ENCODE measurements around the gene NUBPL.
"Not testable (repeated sequence)": the region's sequence is repeated elsewhere in the genome, so short reads cannot be mapped to it uniquely, and the experiment has no call there.

Gene NUBPL

DNA sequence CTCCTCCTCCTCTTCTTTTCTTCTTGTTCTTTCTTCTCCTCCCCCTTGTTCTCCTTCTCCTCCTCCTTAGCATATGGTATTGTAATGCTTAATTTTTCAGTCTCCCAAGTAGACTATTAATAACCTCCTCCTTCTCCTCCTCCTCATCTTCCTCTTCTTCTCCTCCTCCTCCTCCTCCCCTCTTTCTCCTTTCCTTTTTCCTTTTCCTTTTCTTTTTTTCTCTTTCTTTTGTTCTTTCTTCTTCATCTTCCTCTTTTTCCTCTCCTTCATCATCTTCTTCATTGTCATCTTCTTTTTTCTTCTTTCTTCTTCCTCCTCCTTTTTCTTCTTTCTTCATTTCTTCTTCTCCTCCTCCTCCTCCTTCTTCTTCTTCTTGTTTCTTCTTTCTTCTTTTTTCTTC lies 264.3 kb downstream of the NUBPL start:
- DNase-seq, result no peak

DNA sequence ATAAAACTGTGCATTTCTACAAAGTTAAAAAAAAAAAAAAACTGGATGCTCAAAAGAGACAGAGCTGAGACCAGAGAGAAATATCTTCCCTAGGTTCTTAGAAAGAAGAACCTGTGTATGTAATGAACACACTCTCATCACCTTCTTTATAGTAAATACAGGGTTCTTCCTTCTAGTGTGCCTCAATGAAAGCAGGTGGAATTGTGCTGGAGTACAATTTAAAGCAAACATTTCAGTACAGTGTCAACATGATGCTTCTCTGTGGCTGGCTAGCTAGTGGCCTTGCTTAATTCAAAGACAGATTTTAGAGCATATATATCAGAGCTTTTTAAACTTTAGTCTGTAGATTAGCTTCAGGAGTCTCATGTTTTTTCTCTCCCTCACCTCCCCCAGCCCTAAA lies 266.1 kb downstream of the NUBPL start:
- DNase-seq, result no peak

DNA sequence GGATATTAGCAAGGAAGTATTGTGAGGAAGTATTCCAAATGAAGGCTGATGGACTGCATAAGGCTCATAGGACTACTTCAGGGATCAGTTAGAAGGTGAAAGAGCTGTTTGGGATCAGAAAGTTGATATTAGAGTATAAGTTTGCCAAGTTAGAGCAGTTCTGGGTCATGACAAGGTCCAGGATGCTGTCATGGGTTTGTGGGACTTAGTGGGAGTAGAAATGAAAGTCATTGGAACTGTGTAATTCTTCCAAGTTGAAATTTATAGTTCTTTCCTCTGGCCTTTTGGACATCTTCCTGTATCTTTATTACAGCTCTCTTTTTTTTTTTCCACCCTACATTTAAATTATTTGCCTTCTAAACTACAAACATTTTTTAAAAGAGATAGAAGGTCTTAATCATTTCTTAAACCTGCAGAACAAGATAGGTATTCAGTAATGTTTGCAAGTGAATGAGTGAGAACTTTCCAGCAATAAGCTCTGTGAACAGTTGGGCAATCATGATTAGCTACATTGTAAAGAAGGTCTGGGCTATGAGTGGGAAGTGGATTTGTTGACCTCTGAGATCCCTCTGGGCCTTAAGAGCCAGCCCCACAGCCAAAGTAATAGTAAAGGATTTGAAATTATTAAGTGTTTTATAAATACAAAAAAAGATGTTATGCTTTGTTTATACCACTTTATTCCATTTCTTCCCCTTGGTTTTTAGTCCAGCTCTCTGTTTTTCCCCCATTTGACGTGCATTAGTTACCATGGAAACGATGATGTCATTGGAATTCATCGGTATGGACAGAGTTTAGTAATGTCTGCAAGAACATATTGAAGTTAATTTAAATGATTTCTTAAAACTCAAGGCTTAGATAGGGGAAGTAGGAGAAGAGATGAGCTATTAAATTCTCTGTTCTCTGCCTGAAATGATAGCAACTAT lies 268.0 kb downstream of the NUBPL start:
- no peak for DNase-seq

DNA sequence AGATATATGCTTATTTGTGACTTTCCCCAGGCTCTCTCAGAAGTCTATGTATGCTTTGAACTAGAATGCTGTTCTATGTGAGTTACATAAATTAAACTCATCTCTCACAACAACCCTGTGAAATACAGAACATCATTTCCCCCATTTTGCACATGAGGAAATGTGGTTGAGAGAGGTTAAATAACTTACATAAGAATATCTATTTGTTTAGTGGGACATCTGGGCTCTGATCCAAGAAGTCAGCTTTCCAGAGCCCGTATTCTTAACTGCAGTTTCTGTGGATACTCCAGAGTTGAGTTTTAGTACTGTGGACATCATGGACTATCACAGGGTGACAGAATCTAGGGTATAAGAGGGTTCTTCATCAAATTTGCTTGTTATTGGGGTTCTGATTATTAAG lies 273.4 kb downstream of the NUBPL start:
- DNase-seq, result no peak

DNA sequence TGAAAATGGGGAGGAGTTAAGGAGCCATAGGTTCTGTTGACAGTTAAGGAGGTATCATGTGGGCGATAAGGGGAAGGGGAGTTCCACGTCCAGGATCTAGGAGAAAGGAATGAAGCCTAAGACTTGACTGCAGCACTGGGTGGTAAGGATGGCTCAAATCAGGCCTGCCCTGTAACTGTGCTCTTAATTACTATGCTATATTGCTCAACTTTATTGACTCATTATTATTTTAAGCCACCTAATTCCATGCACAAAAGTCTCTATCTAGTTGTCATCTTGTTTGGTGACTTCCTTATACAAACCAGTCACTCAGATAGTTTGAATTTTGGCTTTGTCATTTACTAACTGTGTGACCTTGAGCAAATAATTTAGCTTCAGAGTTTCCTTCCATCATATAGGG lies 273.8 kb downstream of the NUBPL start:
- no peak for DNase-seq

DNA sequence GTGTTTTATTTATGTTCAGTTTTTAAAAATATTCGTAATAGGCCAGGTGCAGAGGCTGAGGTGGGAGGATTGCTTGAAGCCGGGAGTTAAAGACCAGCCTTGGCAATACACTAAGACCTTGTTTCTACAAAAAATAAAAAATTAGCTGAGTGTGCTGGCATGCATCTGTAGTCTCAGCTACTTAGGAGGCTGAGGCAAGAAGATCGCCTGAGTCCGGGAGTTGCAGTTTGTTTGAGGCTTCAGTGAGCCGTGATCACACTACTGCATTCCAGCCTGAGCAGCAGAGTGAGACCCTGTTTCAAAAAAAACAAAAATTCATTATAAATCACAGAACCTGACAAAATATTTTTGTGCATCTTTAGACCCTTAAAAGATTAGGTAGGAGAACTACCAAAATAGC lies 275.8 kb downstream of the NUBPL start:
- no peak for DNase-seq

DNA sequence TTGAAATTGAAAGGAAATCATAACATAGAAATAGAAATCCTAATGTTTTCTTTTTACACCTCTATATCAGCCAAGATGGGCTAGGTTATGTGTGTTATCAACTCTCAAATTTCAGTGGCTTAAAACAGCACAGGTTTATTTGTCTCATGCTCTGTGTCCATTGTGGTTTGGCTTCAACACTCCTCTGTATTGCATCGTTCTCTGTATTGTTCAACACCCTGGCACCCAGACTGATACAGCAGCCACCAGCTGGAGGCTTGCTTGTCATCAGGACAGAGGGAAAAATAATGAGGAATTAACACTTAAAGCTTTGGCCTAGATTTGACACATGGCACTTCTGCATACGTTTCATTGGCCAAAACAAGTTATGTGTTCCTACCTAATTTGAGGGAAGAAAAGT lies 281.7 kb downstream of the NUBPL start:
- no peak for DNase-seq

DNA sequence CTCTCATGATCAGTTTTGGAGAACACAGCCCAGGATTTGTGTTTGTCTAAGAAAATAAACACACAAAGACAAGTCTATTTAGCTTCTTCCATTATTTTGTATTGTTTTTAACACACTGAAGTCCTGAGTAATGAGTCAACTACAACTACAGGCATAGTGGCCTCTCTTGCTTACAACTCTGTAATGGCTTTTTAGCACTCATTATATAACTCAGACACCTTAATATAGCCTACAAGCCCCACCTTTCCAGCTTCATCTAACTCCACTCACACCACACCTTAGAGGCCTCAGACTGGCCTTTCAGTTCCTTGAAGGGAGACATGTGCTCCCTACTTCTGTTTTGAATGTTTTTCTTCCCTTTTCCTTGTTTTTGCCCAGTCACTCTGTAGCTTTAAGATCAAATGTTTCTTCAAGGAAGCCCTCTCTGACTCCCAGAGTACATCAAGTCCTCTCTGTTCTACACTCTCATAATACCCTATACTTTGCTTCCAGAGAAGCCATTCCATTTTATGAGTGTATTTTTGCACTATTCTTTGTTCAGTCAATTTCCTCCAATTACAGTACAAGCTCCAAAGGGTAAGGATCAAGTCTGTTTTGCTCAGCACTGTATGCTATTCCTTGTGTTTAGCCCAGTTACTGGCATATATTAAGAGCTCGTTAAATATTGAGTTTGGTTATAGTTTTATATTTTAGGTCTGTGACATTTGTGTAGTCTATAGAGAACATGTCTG lies 282.3 kb downstream of the NUBPL start:
- no peak for DNase-seq

DNA sequence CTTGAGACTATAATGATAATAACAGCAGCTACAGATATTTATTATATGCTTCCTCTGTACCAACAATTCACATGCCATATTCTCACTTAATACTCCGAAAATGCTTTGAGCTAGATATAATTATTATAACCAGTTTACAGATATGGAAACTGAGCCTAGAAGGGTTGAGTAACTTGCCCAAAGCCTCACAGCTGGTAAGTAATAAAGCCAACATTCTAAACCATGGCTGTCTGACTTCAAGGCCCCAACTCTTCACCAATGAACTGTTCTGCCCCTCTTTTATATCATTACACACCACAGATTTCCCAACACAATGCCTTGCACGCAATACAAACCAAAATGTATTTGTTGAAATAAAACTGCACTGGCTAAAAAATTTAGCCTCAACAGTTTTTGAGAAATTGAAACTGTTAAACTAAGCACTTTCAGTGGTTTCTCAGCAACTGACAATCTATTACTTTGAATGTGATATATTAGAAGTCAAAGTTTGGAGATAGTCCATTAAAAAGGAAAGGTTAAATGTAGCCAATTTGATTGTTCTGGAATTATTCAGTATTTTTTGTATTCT lies 293.4 kb downstream of the NUBPL start:
- no peak for DNase-seq

DNA sequence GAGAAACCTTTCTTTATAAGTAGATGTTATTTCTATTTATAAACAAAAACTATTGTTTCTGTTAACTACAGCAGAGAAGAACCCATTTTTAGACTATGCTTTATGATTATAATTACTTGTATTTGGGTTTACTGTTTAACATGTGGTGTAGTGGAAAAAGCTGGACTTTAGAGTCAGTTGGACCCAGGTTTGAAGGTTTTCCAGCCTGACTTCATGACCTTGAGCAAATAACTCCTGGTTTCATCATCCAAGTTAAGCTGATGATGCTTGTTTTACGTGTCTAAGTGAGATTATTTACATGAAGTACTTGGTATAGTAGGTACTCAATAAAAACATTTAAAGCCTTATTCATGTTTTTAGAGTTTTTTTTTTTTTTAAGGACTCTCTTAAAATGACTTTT lies 294.1 kb downstream of the NUBPL start:
- no peak for DNase-seq

DNA sequence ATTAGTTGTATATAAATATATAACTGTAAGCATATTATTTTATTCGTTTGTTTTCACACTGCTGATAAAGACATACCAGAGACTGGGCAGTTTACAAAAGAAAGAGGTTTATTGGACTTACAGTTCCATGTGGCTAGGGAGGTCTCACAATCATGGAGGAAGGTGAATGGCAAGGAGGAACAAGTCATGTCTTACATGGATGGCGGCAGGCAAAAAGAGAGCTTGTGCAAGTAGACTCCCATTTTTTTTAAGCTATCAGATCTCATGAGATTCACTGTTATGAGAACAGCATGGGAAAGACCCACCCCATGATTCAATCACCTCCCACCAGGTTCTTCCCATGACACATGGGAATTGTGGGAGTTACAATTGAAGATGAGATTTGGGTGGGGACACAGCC lies 294.8 kb downstream of the NUBPL start:
- DNase-seq, result not testable (repeated sequence)

DNA sequence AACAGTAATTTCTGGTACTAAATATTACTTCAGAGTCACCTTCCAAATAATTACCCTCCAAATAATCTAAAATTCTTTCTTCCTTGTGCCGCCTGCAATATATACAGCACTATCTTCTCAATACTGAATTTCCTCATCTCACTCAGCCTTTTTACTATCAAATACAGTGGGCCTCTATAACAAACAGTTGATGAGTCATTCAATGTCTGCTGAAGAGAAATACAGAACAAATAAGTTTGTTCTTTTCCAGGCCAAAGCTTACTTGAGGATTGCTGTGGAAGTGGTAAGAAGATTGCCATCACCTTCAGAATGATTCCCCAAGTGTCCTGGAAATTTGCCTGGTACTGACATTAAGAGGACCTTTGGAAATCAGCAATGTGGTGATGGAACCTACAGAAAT lies 297.7 kb downstream of the NUBPL start:
- no peak for DNase-seq

DNA sequence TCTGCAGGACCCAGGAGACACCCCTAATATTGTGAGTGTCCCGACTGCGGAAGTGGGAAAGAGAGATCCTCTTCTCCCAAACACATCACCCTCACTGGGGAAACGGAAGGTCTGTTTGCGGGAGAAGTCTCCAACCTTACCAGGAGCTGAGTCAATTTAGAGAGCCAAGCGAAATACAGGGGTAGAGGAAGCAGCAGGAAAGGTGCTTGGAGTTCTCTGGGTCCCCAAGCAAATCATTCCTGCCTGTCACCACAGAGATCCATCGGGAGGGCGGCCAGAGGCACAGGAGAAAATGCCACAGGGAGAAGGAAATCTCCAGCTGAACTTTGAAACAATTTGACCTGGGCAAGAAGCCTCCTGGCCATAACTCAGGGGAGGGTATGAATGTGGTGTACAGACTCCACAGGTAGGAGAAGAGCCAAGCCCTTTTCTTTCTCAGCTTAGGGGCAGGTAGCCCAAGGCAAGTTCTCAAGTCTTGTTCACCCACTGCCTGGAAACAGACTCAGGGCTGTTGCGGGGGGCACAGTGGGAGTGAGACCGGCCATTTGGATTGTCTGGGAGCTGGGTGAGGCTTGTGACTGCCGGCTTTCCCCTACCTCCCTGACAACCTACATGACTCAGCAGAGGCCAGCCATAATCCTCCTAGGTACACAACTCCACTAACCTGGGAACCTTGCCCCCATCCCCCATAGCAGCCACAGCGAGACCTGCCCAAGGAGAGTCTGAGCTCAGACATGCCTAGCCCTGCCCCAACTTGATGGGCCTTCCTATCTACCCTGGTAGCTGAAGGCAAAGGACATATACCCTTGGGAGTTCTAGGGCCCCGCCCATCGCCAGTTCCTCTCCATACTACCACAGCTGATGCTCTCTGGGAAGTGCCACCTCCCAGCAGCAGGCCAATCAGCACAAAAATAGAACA lies 304.0 kb downstream of the NUBPL start:
- no peak for DNase-seq

DNA sequence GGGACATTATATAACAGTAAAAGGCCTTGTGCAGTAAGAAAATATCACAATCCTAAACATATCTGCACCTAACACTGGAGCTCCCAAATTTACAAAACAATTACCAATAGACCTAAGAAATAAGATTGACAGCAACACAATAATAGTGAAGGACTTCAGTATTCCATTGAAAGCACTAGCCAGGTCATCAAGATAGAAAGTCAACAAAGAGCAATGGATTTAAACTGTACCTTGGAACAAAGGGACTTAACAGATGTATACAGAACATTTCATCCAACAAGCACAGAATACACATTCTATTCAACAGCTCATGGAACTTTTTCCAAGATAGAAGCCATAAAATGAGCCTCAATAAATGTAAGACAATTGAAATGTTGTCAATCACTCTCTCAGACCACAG lies 306.4 kb downstream of the NUBPL start:
- no peak for DNase-seq

DNA sequence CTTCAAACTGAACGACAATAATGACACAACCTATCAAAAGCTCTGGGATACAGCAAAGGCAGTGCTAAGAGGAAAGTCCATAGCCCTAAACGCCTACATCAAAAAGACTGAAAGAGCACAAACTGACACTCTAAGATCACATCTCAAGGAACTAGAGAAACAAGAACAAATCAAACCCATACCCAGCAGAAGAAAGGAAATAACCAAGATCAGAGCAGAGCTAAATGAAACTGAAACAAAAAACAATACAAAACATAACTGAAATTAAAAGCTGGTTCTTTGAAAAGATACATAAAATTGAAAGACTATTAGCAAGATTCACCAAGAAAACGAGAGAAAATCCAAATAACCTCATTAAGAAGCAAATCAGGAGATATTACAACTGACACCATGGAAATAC lies 306.9 kb downstream of the NUBPL start:
- not testable (repeated sequence) for DNase-seq

DNA sequence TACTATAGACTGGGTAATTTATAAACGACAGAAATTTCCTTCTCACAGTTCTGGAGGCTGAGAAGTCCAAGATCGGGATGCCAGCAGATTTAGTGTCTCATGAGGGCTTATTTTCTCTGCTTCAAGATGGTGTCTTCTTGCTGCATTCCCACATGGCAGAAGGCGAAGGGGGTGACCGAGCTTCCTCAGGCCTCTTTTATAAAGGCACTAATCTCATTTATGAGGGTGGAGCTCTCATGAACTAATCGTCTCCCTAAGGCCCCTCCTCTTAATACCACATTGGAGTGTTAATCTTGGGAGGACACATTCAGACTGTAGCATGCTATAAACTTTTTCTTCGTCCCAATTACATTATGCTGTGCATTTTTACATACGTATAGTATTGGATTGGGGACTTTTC lies 315.5 kb downstream of the NUBPL start:
- DNase-seq, result no peak

DNA sequence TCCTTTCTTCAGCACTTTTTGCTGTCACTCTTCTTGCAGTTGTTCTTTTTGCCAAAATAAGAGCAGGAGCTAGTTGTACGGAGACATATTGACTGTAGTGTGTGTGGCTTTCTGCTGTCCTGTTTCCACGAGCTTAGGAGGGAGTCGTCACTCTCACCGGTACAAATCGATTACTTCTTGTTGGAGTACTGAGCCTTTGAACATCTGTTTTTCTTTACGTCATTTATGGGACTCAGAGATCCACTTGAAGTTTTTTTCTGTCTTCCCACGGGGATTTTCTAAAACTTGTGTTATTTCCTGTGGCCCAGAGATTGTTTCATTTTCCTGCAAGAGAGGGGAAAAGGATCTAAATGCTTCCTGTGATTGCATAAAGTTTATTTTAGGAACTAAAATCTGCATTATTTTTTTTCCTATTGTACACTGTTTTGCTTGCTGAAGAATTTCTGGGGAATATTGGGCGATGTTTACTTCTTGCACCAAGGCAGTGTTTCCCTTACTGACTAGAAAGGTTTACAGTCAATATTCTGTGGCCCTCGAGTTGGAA lies 316.1 kb downstream of the NUBPL start:
- no peak for DNase-seq

DNA sequence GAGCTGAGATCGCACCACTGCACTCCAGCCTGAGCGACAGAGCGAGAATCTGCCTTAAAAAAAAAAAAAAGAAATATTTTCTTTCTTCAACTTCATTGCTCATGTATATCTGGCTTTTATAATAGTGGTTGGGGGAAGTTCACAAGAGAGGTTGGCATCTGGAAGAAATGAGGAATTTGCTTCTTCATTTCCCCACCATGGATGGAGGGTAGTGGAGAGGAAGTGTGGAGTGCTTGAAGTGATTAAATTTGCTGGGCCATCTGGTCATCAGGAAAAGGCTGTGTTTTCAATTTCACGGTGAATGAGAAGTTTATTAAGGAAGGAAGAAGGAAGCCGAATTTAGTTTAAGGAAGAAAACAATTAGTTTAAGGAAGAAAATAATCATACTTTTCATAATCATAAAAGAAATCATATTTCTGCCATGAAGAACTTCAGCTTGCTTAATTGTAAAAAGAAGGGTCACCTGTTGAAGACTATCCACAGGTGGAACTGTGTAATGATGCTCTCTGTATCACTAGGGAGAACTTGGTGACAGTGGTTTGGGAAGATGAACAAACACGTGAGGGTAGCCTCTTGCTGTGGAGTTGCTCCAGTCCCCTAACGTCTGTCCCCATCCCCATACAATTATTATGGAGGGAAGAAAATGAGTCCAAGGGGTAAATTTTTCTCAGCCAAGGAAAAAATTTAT lies 318.6 kb downstream of the NUBPL start:
- DNase-seq, result no peak

DNA sequence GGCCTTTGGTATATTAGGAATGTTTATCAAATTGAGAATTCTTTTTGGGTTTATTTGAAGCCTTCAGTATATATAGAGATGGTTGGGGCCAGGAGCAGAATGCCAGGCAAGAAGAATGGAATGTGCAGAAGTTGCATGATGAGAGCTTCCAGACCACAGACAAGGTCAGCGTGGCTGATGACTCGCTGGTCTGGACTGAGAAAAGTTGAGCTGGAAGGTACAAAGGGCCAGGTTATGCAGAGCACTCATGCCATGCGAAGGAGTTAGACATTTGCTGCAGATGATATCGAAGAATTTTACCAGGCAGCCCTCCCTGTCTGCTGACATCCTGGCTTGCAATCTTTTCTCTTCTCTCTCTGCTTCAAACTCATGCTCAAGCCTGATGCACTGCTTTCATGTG lies 319.7 kb downstream of the NUBPL start:
- DNase-seq, result no peak

DNA sequence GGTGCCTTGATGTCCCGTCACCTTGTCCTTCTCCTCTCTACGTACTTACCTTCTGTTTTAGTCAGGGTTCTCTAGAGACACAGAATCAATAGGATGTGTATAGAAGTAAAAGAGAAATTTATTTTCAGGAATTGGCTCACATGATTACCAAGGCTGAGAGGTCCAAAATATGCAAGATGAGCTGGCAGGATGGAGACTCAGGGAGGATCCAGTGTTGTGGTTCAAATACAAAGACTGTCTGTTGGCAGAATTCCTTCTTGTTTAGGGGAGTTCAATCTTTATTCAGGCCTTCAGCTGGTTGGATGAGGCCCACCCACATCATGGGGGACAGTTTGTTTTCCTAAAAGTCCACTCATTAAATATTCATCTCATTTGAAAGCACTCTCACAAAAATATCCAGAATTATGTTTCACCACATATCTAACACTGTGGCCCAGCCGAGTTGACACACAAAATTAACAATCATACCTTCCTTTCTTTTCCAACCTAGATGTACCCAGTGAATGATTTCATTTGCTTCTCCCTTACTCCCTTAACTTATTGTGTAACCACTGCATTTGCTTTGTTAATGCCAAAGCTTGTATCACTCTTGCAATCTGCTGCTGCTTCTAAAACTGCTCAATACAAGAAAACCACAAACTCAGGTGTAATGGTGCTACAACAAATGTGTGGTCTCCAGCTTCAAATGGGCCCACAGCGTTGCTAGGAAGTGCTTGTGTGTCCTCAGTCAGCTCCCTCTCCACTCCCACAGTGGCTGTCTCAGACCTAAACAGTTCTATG lies 320.5 kb downstream of the NUBPL start:
- DNase-seq, result no peak

DNA sequence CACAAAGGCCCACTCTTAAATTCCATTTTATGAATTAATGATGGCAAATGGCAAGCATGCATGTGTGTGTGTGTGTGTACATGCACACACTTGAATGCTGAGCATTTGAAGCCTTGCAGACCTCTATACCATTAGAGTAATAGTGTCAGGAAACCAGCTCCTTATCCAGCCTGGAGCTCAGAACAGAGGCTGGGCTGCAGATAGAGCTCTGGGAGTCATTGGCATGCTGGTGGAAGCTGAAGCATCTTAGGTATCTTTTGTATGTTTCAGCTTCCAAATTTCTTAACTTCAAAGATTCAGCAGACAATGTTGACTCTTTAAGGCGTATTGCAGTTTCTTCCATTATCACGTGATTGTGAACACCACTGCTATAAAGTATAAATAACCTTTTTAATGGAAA lies 323.0 kb downstream of the NUBPL start:
- no peak for DNase-seq

Data from activated effector memory CD4-positive, alpha-beta T cell treated with anti-CD3 and anti-CD28 coated beads, Interleukin-2, amount 50 U/mL, for 16 hours (primary cell).